Activated effector memory CD4-positive, alpha-beta T cell treated with anti-CD3 and anti-CD28 coated beads, Interleukin-2, amount 50 U/mL, for 16 hours (primary cell): ENCODE results near the gene CDYL2.
"Not testable (repeated sequence)": the region's sequence is repeated elsewhere in the genome, so short reads cannot be mapped to it uniquely, and the experiment has no call there.

Experiments
- DNase-seq: peaks from one replicate; pipeline ENCODE4 v3.0.0-alpha.2; 2020

Gene CDYL2

DNA sequence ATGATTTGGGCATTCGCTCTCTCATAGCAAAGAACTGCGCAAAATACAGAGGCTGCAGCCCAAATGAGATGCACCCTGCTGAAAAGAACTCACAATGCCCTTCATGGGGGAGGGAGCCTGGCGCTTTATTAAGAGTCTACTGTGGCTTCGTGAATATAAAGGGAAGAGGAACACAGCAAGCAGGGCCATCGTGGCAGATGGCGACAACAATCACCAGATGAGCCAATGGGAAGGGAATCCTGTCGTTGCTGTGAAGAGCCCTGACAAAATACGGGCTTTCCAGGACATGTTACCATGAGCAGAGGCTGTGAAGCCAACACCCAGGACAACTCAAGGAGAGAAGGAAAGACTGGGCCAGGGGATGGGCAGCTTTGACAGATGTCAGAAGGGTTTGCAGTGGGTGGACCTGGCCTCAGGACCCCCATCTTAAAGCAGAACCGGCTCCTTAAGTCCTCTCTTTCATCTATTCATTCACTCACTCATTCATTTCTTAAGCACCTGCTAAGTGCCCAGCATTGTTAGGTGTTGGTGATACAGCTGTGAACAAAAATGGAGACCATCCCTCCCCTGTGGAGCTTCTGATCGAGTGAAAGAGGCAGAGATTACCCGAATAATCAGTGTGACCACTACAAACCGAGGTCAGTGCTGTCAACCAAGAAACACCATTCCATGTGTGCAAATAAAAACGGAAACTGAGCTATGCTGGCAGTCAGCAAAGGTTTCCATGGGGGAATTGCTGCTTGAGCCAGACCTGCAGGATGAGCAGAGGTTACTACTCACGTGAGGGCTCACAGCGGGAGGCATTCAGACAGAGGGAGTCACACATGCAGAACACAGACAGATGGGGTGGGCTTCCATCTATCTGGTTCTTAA is 137.8 kb downstream of the CDYL2 start:
- DNase-seq, result no peak

DNA sequence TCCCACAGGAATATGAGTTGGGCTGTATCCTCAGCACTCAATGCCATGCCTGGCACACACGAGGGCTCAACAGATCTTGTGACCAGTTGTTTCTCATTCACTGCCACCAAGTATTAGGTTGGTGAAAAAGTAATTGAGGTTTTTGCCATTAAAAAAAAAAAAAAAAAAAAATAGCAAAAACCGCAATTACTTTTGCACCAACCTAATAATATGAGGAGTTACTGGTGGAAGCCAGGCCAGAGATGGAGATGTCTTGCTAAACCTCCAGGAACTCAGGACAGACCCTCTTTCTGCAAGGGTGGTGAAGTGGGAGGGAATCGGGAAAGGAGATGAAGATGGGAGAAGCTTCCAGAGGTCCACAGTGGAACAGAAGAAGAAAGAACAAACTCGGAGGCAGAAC is 139.0 kb downstream of the CDYL2 start:
- DNase-seq, result no peak

DNA sequence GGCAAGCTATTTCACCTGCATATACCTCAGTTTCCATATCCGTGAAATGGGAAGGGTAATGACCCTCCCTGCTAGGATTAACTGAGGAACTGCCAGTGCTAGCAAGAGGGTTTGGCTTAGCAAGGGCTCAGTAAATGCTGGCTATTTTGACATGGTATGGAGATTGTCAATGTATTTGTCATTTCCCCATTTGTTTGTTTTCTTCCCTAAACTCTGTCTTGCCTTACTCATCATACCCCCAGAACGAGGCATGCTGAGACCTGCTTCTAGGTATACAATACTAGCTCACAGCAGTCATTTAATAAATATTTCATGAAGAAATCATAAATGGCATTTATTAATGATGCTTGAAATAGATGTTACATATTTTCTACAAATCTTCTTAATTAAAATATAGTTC is 139.6 kb downstream of the CDYL2 start:
- no peak for DNase-seq

DNA sequence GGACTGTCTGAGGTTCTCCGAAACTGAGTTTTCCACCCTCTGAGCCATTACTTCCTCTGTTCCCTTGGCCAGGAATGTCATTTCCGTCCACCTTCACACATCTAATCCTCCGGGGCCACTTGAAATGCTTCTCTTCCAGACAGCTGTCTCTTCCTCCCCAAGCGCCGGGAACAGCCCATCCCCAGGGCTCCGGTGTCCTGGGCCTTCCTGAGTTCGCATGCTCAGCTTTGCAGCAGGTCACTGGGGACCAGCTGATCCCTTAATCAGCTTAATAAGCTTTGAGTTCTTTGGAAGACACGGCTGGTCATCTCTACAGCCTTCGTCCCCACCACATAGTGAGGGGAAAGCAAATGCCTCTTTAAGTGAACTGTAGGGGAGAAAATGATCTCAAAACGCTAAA is 140.2 kb downstream of the CDYL2 start:
- DNase-seq, result no peak

DNA sequence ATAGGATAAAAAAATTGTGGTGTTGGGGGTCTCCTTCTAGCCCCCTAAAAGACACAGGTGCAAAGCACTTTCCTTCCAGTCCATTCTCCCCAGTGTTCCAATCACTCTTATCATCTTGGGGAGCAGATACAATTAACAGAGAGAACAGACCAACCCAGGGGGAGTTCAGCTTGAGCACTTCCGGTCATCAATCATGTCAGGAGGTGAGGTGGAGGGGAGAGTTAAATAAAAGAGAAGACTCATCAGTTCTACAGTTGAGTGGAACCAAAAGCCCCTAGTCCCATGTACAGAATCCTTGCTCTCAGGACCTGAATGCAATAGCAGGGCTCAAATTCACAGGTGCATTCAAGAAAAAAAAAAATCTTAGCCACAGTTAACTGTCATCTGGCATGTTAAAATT is 141.3 kb downstream of the CDYL2 start:
- DNase-seq, result no peak

DNA sequence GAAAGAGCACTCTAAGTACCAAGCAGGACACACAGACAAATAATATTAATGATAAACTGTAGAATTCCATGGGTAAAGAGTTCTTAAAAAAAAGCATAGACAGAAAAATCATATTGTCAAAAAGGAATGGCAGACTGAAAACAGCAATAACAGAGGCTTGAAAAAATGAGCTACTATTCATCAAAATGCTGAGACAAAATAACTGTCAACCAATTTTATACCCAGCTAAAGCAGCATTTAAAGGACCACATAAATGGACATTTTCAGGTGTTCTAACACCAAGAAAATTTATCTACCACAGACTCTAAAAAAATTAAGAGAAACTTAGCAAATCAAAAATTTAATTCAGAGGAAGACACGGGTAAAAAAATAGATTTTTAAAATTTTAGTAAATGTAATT is 144.5 kb downstream of the CDYL2 start:
- no peak for DNase-seq

DNA sequence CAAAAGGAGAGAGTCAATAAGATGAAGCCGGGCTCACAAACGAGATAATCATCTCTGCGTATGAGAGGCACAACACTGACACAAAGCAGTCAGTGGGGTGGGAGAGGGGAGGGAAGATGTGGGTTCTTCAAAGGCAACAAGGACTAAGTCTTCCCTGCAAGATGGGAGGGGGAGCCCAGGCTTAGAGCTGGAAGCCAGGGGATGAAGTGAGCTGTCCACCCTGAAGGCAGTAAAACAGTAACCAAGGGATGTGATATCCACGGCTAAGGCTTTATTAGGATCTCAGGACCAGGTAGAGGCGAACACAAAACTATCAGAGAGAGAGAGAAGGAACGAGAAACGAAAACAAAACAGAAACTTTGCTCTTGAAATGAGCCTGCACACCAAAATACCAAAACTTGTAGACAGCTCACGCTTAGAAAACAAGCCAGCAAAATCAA is 147.7 kb downstream of the CDYL2 start:
- peak; percentile 71 for DNase-seq

DNA sequence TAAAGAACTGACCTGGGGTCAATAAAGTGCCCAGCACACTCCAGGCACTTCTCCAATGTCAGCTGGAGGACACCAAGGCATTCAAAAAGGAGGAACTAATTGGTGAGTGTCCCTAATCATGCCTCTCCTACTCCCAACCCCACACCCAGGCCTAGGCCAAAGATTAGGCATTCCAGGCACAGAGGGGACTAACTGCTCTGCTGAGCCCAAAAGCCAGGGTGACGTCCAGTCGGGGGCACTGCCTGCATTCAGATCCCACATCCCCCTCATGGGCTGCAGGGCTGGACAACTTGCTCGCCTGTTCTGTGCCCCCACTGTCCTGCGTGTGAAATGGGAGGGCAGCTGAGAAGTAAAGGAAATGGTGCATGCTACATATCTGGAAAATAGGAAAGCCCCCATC is 148.2 kb downstream of the CDYL2 start:
- DNase-seq, result no peak

DNA sequence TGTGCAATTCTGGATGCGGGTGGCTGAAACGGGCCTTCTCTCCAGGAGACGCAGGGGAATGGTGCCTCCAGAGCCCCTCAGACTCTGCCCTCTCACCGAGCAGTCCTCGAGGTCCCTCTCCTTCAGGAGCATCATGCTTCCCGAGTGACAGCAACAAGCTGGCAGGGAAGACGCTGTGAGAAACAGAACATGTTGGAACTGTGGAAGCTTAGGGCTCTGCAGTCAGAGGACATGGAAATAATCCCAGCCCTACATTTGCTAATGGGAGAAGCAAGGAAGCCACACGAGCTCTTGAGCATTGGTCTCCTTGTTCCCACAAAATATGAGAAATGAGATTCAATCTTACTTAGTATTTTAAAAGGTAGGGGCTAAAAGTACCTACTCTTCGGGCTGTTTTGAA is 148.6 kb downstream of the CDYL2 start:
- no peak for DNase-seq

DNA sequence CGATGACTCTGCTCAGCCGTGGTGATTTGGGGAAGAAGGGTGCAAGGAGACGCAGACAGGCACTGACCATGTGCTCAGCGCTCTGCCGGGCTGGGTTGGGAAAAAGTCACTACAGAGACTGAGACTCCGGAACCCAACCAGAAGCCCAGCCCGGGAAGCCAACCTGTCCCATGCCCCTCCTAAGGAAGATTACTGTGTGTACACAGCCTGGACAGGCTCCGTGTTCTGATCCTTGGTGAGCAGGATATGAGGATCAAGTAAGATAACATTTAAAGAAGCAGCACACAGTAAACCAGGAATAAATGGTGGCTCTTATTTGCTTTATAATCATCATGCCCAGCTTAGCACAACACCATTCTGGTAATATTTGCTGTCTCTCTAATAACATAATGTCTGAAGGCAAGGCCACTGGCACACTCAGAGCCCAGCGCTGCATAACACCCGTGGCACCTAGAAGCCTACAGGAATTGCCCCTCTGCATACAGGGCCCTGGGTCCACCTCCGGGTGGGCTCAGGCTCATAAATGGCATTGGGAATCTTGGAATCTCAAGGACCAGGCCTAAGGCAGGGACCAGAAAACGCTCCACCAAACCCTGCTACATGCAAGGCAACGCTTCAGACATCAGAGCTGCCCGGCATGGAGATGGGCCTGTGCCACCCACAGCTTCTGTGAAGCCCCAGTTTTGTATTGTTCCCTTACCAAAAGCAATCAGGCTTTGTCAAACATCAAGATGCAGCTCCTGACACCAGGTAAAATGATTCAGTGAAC is 150.1 kb downstream of the CDYL2 start:
- DNase-seq, result no peak

DNA sequence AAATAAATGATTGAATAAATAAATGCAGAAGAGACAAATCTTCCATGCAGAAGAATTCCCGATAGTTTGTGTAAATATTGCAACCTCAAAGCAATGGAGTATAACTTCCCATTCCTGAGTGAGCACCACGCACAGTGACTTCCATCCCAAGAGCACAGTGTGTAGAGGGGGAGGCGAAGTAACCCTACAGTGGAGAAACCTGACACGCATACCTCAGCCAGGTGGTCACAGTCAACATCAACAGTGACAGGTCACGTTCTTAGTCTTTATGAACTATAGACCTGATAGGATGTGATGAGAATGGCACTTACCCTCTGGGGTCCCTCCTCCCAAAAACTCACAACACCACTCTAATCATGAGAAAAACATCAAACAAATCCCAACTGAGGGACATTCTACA is 152.0 kb downstream of the CDYL2 start:
- DNase-seq, result no peak

DNA sequence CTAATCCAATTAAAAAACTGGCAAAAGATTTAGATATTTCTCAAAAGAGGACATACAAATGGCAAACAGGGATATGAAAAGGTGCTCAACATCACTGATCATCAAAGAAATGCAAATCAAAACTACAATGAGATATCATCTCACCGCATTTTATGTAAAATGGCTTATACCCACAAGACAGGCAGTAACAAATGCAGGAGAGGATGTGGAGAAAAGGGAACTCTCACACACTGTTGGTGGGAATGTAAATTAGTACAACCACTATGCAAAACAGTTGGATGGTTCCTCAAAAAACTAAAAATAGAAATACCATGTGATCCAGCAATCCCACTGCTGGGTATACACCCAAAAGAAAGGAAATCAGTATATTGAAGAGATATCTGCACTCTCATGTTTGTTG is 154.1 kb downstream of the CDYL2 start:
- DNase-seq, result not testable (repeated sequence)

DNA sequence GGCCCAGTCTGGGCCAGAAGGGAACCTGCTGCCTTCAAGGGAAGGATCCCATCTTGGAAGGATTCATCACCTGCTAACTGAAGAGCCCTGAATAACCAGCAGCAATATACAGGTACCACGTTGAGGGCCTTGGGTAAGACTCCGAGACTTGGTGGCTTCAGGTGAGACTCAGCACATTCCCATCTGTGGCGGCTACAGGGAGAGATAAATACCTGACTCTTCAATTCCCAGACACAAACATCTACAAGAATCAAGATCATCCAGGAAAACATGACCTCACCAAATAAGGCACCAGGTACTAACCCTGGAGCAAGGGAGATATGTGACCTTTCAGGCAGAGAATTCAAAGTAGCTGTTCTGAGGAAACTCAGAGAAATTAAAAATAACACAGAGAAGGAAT is 164.1 kb downstream of the CDYL2 start:
- DNase-seq, result no peak

DNA sequence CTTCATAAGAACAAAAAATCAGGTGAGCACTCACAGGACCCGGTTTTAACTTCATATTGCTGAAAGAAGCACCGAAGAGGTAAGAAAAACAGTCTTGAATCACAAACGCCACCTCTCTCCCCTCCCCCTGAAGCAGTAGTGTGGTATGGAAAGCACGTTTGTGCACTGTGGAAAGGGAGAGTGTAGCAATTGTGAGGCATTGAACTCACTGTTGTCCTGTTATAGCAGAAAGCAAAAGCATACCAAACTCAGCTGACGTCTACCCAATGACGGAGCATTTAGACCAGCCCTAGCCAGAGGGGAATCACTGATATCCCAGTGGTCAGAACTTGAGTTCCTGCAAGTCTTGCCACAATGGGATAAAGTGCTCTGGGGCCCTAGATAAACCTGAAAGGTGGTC is 164.8 kb downstream of the CDYL2 start:
- DNase-seq, result no peak

DNA sequence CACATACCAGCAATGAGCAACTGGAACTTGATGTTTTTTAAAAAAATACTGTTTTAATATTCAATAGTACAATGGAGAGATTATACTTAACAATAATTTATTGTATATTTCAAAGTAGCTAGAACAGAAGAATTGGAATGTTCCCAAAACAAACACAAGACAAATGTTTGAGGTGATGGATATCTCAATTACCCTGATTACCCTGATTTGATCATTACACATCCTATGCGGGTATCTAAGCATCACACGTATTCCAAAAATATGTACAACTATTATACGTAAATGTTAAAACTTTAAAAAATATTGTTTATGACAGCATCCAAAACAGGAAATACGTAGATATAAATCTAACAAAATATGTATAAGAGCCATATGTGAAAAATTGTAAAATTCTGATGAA is 166.8 kb downstream of the CDYL2 start:
- no peak for DNase-seq

DNA sequence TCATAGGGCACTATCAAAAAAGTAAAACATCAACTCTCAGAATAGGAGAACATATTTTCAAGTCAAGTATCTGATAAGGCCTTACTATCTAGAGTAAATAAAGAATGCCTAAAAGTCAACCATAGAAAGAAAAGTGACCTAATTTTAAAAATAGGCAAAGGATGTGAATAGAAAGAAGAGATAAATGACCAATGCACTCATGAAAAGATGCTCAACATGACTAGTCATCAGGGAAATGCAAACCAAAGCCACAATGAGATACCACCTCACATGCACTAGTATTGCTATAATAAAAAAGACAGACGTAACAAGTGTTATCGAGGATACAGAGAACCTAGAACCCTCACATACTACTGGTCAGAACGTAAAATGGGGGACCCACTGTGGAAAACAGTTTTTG is 172.8 kb downstream of the CDYL2 start:
- DNase-seq, result no peak

DNA sequence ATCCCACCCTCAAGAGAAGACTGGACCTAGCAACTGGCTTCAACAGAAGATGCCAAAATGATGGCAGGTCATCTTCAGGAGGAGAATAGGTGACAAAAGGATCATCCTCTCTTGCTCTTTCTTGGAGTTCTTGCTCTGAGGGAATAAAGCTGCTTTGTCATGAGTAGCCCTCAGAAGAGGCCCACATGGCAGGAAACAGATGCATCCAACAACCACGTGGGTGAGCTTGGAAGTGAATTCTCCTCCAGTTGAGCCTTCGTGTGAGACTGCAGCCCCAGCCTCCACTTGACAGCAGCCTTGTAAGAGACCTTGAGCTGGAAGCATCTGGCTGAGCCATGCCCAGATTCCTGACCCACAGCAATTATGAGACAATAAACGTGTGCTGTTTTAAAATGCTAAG is 176.1 kb downstream of the CDYL2 start:
- DNase-seq, result no peak

DNA sequence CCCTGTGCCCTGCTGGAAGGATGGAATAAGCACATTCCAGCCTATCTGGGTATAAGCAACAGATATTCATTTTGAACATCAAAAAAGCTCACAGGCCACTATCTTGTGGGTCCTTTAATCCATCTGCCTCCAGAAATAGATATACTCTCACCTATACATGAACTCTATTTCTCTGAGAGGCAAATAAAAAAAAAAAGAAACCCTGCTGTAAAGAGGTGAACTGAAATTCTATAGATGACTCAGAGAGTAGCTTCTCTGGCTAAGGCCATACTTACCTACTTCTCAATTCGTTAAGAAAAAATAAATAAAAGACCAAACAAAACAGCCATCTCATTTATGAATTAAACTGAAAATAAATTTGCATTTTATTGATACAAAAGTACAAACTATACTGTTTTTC is 177.3 kb downstream of the CDYL2 start:
- no peak for DNase-seq

DNA sequence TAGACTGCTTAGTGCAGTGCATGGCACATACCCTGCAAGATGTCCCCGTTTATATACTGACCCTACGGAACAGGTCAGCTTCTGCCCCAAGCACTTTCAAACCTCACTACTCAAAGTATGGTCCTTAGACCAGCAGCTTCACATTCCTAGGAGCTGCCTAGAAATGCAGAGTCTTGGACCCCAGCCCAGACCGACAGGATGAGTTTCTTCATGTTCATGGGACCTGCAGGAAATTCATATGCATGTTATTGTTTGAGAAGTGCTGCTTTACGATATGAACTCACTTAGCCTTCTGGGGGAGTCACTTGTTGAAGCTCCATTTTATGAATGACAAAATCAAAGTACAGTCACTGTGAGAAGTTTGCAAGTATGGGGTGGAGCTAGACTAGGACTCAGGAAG is 181.0 kb downstream of the CDYL2 start:
- DNase-seq, result no peak

DNA sequence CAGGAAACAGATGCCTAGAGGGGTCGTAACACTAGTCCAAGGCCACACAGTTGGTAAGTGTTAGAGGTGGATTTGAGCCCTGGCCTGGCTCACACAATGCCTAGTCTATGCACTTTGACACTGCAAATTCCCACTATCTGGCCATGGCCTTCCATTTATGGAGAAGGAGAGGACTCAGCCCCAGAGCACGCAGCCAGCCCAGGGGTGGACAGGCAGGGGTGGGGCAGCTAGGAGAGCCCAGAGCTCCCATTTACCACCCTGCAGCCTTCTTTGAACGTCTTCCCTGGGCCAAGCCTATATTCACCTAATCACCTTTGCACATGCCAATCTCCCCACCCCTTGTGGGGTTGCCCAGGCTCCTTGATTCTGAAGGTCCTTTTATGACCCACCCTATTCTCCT is 182.4 kb downstream of the CDYL2 start:
- DNase-seq, result no peak

DNA sequence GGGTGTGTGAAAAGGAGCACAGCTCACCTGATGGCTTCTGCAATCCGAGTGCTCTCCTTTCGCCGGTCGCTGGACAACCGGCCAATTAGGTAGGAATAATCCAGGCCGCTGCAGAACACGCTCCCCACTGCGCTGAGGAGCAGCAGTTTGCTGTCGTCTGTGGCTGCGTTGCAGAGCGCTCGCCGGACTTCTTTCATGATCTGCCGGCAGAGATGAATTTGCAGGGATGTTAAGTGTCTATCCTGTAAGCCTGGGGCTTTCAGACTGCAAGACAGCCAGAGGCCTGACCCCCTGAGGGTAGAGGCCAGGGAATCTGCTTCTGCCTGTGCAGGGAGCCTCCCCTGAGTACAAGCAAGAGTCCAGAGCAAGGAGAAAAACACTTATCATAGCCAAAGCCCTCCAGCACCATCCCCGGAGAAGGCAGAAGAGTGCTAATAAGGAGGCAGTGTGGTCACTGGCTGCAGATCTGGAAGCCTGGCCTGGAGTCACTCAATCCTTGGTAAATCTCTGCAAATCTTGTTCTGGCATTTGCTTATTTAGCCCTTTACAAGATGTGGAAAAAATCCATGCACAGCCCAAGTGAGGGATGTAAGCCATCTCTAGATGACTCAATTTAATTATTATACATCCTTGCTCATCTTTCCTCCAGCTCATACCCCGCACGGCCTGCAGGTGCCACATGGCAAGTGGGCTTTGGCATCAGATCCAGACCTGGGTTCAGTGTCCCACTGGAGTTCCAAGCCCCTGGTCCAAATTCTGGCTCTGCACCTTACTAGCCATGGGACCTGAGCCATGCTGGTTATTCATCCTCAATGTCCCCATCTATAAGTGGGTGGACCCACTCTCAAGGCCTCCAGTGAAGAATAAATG is 183.4 kb downstream of the CDYL2 start:
- no peak for DNase-seq

DNA sequence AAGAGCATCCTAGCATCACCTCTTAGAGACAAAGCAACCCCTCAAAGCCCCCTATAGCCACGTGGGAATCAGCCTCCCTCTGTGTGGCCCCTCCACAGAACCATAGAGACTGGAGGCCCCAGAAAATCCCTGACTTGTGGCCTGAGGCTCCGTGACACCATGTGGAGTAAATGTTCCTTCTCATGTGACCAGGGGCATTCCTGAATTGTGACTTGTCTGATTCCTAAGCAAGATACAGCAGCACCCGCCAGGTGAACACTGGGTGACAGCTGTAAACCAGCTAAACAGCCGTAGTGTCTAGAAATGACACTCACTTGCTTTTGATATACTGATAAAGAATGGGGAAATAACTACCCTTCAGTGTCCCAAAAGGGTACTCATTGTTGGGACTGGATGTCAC is 184.6 kb downstream of the CDYL2 start:
- DNase-seq, result no peak

DNA sequence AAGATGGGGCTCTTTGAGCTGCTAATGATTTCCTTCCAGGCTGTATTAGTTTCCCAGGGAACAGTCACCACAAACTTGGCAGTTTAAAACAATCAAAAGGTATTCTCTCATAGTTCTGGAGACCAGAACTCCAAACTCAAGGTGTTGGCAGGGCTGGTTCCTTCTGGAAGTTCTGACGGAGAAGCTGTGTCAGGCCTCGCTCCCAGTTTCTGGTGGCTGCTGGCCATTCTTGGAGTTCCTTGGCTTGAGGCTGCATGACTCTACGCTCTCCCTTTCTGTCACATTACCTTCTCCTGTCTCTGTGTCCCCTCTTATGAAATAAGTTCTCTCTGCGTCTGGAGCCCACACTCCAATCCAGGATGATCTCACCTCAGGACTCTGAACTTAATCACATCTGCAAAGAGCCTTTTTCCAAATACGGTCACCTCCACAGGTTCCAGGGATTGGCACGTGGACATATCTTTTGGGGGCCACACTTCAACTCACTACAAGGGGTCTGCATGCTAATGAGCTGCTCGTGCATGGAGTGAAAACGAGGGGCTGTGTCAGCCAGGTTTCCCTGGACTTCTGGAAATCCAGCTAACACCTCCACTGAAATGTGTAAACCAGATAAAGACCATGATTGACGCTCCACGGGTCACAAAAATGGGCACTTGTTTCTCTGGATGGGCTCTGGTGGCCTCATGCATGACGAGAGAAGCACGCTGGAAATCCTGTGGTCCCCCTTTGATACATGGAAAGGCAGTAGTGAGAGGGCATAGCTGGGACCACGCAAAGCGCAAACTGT is 185.3 kb downstream of the CDYL2 start:
- DNase-seq, result no peak
